GM18508 (cell line): ENCODE measurements around the gene PRR19.

ENCODE experiments used
- ATAC-seq: cut with Tn5 transposase; IDR thresholded peaks from one replicate; pipeline ENCODE4 v1.9.1; 2021; ENCODE audit warnings: moderate number of reproducible peaks; ENCODE audit not compliant: insufficient read depth, unreplicated experiment

PRR19 gene

DNA sequence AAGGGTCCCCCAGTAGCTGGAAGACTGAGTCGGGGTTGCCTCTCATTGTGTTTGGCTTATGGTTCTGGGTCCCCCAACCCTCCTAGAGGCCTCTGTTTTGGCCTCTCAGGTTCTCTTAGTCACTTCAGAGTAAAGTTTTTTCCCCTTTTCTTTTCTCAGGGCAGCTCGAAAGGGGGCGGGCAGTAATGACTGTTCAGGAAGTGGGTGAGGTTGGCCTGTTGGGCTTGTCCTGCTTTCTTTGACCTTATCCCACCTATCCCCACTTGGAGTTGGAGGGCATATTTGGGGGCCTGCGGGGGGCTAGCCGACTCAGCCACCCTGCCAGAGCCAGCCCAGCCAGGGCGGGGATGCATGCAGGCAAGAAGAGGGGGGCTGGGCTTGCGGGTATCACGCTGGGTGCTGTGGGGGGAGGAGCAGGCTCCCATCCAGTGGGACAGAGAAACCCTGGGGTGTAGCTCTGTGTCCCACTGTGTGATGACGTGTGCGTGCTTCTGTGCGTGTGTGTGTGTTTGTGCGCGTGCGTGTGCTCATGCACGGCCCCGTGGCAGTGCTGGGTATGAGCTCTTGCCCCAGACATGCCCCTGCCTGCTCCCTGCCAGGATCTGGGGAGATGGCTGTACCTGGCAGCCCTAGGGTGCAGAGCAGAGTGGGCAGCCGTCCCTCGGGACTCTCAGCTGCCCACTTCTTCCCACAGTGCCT, 31.4 kb upstream of the PRR19 start:
- no peak for ATAC-seq

GRCh38 chr19:42271045-42271419, 30.9 kb upstream of the PRR19 start:
- no peak for ATAC-seq

DNA sequence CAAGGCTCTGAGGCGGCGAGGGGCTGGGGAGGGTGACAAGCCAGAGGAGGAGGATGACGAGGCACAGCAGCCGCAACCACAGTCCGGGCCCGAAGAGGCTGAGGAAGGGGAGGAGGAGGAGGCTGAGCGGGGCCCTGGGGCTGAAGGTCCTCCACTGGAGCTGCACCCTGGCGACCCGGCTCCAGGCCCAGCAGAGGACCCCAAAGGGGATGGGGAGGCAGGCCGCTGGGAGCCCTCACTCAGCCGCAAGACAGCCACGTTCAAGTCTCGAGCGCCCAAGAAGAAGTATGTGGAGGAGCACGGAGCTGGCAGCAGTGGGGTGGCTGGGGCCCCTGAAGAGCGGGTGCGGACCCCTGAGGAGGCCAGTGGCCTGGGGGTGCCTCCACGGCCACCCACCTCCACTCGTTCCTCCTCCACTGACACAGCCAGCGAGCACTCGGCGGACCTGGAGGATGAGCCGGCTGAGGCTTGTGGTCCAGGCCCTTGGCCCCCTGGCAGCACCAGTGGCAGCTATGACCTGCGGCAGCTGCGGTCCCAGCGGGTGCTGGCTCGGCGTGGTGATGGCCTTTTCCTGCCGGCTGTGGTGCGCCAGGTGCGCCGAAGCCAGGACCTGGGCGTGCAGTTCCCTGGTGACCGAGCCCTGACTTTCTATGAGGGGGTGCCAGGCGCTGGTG, 29.9 kb upstream of the PRR19 start:
- ATAC-seq, result no peak

- ATAC-seq, result no peak
Measured at GRCh38 chr19:42272535-42272897, 29.4 kb upstream of the PRR19 start.

GRCh38 chr19:42272989-42273406, 28.9 kb upstream of the PRR19 start:
- ATAC-seq, result no peak

GRCh38 chr19:42273407-42274064, 28.4 kb upstream of the PRR19 start:
- ATAC-seq, result no peak

- no peak for ATAC-seq
Measured at GRCh38 chr19:42274065-42274682, 27.8 kb upstream of the PRR19 start.

DNA sequence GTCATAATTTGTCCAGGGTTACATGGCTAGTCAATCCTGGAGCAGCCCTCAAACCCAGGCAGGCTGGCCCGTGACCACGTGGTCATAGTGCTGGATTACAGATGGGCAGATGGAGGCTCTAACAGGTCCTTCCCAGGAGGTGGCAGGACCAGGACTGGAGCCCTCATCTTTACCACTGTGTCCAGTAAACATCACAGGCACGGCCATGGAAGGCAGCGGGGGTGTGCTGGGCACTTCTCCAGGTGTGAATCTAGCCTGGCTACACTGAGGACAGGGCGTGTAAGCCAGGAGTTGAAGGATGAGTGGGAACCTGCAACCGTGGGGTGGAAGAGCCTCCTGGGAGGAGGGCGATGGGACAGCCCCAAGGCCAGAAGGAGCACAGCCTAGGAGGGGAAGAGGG, 26.8 kb upstream of the PRR19 start:
- no peak for ATAC-seq

- no peak for ATAC-seq
Measured at GRCh38 chr19:42275517-42275916, 26.4 kb upstream of the PRR19 start.

GRCh38 chr19:42276284-42276683, 25.6 kb upstream of the PRR19 start:
- no peak for ATAC-seq

DNA sequence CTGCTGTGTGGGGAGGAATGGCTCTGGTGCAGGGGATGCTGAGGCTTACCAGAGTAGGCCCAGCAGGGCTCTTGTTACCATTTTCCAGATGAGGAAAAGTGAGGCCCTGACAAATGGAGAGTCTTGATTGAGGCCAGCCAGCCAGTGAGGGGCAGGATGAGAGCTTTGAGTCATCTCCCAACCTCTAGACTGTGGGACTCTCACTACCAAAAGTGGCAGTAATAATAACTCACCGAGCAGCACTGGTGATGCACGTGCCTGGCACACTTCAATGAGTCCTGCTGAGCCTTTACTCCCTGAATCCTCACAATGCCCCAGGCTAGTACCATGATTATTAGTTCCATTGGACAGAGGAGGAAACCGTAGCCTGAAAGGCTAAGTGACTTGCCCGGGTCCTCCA, 25.1 kb upstream of the PRR19 start:
- ATAC-seq, result no peak

DNA sequence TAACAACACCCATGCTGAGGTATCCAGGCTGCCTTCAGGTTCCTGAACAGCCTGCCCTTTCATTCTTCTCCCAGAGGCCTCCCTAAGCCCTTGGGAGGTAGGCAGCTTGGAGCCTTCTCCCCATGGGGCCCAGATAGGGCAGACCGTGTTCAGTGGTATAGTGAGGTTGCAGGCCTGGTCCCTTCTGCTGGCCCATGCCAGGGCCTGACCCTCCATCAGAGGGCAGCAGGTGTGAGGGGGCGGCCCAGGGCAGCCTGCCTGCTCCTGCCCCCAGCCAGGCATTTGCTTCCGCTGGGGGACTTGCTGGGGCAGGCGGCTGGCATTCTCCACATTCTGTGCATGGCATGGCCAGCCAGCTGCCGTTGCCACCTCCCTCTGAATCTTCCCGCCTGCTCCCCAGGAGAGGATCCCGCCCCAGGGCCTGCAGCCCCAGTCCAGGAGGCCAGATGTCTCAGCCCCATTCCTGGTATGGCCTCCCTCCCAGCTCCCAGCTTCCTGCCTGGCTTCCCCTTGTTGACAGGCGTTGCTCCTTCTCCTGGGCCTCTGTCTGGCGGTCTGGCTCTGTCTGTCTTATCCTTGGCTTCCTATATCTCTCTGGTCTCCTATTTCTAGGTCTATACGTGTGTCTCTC, 24.0 kb upstream of the PRR19 start:
- no peak for ATAC-seq

DNA sequence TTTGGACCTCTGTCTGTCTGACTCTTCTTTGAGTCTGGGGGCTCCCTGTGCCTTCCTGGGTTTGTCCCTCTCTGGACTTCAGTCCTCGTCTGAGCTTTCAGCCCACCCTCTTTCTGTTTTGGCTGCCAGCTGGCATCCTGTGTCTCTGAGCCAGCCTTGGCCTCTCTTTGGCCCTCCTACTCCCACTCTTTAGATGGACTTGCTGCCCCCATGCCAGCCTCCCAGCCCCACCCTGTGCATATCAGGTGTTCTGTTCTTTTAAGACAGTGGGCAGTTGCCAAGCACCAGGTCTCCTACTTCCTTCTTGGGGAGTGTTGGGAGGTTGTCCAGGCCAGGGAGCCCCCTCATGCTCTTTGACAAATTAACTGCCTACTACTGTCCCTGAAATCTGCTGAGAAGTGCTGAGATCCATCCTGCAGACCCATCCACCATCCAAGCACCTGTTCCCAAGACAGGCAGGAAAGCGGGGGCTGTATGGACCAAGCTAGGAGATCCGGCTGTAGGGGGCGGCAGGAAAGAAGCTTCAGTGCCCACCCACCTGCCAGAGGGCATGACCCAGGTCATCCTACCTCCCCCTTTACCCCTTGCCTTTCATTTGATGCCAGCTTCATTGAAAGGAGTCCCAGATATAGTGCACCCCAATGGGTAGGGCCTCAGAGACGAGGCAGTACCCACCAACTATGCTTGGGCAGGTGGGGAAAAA, 23.3 kb upstream of the PRR19 start:
- ATAC-seq, result no peak

DNA sequence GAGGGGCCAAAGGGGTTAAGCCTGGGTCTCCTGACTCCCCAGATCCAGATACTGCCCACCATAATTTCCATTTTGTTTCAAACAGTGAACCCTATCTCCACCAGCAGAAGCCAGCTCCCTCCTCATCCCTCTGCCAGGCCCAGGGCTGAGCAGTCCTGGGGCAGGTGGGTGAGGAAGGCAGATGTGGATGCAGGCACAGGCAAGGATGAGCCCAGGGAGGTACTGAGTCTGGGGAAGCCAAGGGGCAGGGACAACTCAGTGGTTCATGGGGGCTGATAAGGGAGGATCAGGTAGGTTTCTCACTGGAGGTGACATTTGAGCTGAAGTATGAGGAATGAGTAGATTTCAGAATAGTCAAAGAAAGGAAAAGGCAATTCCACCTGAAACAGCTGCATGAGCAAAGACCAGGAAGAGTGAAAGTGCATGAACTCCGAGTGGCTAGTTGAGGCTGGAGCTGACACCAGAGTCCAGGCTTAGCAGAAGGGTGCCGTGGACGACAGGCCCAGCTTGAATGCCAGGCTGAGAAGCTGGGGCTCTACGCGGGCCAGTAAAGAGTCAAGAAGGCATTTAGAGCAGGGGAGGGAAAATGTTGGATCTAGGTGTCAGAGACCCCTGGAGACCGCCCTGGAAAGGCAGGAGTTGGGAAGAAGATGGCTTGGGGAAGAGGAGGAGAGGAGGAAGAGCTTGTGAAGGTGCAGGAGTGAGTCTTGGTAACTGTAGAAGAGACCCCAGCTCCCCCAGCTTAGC, 22.6 kb upstream of the PRR19 start:
- ATAC-seq, result no peak

DNA sequence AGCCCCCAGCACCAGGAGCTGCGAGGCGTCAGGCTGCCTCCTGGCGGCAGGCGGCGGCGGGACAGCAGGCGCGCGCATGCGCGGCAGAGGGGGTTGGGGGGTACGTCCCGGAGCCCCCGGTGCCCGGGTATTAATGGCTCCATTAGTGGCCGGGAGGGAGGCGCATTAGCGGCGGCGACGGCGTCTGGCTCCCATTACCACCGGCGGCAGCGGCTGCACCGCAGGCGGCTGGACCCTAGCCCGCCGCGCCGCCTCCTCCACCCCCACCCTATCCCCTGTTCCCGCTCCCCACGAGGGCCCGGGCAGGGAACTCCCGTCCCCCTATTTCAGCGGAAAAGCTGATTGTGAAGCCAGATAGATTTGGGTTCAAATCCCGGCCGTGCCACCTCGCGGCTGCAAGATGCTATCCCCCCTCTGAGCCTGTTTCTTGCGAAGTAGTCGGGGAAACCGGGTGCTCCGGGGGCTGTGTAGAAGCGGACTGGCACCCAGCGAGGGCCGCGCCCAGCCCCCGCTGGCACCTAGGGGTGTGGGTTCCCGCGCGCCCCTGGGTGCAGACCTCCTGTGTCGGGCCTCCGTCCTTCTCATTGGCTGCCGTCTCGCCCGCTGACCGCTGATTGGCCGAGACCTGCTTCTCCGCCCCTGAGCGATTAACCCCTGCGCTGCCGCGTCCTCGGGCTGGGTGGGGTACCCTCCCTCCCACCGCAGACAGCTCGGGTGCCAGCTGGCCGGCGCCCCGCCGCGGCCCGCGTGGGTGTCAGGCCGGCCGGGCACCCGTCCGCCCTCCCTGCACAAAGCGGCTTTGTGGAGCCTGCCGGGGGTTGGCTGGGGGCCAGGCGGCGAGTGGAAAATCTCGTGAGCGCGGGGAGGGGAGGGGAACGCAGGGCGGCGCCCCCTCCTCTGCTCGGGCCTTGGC, 21.8 kb upstream of the PRR19 start:
- ATAC-seq, result no peak

GRCh38 chr19:42280815-42281145, 21.2 kb upstream of the PRR19 start:
- ATAC-seq, result no peak

- ATAC-seq, result no peak
Measured at GRCh38 chr19:42281146-42281826, 20.6 kb upstream of the PRR19 start.
